ENCODE measurements around the gene ADGRD1. TPM values are rescaled to one million over a fixed set of nuclear protein-coding genes. Genes with fewer than 3 reads are reported as not detected.

The ADGRD1 gene
- polyA plus RNA-seq, 1 of the 3 experiments (the other 2 are of a cell fraction): not detected

DNA sequence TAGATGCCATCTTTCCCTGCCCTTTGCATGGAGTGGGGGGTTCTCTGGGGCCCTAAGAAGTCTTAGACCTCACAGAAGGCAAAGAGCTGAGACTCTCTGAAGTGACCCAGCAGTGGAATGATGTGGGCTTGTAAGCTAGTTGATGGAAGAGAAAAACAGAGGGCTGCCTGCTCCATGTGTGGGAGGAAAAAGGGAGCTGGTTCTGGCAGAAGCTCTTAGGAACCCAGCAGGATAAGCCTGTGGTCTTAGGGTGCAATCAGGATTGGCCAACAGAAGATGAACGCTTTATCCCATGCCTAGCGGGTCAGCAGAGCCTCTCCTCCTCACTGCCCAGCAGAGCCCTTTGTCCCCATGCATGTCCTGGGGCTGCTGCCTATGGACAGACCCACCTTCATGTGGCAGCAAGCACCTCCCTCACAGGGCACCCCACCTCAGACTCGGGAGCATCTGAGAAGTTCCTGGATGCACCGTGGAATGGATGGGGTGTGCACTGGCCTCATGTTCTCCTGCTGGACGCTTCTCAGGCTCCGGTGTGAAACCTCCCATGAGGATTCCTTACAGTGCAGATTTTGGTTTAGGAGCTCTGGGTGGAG, 152.7 kb downstream of the ADGRD1 start (continued):
- TF ChIP-seq, protein P1, sequence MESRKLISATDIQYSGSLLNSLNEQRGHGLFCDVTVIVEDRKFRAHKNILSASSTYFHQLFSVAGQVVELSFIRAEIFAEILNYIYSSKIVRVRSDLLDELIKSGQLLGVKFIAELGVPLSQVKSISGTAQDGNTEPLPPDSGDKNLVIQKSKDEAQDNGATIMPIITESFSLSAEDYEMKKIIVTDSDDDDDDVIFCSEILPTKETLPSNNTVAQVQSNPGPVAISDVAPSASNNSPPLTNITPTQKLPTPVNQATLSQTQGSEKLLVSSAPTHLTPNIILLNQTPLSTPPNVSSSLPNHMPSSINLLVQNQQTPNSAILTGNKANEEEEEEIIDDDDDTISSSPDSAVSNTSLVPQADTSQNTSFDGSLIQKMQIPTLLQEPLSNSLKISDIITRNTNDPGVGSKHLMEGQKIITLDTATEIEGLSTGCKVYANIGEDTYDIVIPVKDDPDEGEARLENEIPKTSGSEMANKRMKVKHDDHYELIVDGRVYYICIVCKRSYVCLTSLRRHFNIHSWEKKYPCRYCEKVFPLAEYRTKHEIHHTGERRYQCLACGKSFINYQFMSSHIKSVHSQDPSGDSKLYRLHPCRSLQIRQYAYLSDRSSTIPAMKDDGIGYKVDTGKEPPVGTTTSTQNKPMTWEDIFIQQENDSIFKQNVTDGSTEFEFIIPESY (IDR thresholded peaks at IDR 0.05; ENCODE audit: borderline replicate concordance, low read depth): no peak

DNA sequence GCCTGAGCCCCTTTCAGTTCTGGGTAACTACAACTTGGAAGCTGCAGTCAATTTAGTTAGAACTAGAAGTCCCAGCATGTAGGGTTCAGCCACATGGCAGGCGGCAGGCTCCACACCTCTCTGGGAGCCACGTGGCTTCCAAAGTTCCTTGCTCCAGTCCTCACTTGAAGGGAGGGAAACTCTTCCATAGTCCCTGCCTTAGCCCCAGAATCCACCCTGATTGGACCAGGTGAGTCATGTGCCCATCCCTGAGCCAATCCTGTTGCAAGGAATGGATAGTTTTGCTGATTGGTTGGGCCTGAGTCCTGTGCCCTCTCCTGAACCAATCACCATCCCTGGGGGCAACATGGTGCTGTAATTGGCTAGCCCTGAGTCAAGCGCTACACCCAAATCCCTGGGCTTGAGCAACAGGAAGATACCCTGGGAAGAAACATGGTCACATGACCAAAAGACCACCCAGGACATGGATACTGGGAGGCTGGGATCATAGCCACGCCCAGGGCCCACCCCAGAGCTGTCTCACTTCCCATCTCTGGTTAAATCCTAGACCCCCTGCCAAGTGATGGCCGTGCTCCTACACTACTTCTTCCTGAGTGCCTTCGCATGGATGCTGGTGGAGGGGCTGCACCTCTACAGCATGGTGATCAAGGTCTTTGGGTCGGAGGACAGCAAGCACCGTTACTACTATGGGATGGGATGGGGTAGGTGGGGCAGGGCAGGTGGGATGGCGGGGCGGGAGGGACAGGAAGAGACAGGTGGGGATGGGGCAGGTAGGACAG, 154.7 kb downstream of the ADGRD1 start:
- H3K4me1 ChIP-seq (ENCODE audit: control insufficient read depth in 1 of 2, insufficient read depth in 2 of 2, low read depth in 1 of 2, low read length in 1 of 2): peaks cover 0 to 15% of the 10 kb centered on the region in 2 experiments; a peak in 1 of 4 replicates
- no peaks in the 10 kb centered on the region for H3K36me3 ChIP-seq (replicated peaks in 1 of 2; ENCODE audit: control insufficient read depth in 1 of 2, insufficient read depth in 2 of 2, low read length in 1 of 2)
- H3K4me3 ChIP-seq (ENCODE audit: low read depth in 2 of 2, low read length in 1 of 2): no peak overlapping the region
- no peaks in the 10 kb centered on the region for H3K9me2 ChIP-seq
- WGBS (ENCODE audit: low lambda C conversion rate): 53% methylated on average over 9 of the region's 10 CpGs
- H2AFZ ChIP-seq (ENCODE audit: low read depth): no peak overlapping the region
- no peaks in the 10 kb centered on the region for H3F3A ChIP-seq (replicated peaks; ENCODE audit: insufficient read depth)
- ChIA-PET POLR2A (no interaction called here), CTCF (interaction anchor here (1.2 kb wide), 1 partner anchor 24 kb away, joined by 3 read pairs; no protein-coding TSS in a partner anchor)
- H3K4me2 ChIP-seq: no peak overlapping the region
- H3K79me2 ChIP-seq (ENCODE audit: insufficient read depth): no peaks in the 10 kb centered on the region
- no peaks in the 10 kb centered on the region for H4K20me1 ChIP-seq (ENCODE audit: insufficient read depth)
- H3K9ac ChIP-seq: no peak overlapping the region
- H3K27ac ChIP-seq (ENCODE audit: low read depth in 2 of 2, low read length in 1 of 2): no peak overlapping the region
- TF ChIP-seq ELF1 (IDR thresholded peaks at IDR 0.05) (no peak), RXRA (IDR thresholded peaks at IDR 0.05; ENCODE audit: borderline replicate concordance, low read depth) (no peak), FOXM1 (IDR thresholded peaks at IDR 0.05; ENCODE audit: low read depth) (no peak), TCF12 (IDR thresholded peaks at IDR 0.05) (no peak), MEF2A (IDR thresholded peaks at IDR 0.05; ENCODE audit: borderline replicate concordance, low read depth) (no peak)
- no peaks in the 10 kb centered on the region for H3K9me3 ChIP-seq
- DNase-seq: no peak
- no peaks in the 10 kb centered on the region for H3K27me3 ChIP-seq (ENCODE audit: insufficient read depth)

DNA sequence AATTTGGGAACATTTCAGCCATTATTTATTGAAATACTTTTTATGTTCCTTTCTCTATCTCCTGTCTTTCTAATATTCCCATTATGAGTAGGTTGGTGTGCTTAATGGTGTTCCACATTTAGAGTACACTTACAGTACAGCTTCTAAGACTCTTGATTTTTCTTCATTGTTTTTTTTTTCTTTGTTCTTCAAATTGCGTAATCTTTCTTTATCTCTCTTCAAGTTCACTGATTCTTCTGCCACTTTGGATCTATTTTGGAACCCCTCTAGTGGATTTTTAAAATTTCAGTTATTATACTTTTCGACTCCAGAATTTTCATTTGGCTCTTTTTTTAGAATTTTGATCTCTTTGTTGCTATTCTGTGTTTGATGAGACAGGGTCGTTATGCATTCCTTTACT, 157.7 kb downstream of the ADGRD1 start:
- H3K36me3 ChIP-seq (replicated peaks in 1 of 2; ENCODE audit: control insufficient read depth in 1 of 2, insufficient read depth in 2 of 2, low read length in 1 of 2): no peaks in the 10 kb centered on the region
- H3K9me2 ChIP-seq: no peaks in the 10 kb centered on the region
- ChIA-PET CTCF (interaction anchor here (3.5 to 11.0 kb wide), 2 partner anchors 21 to 343 kb away, joined by 10 to 135 read pairs; no protein-coding TSS in a partner anchor), POLR2A (no interaction called here)
- no peaks in the 10 kb centered on the region for H4K20me1 ChIP-seq (ENCODE audit: insufficient read depth)
- no peak overlapping the region for H3K4me3 ChIP-seq (ENCODE audit: low read depth in 2 of 2, low read length in 1 of 2)
- H2AFZ ChIP-seq (ENCODE audit: low read depth): no peak overlapping the region
- no peaks in the 10 kb centered on the region for H3K9me3 ChIP-seq
- no peaks in the 10 kb centered on the region for H3K79me2 ChIP-seq (ENCODE audit: insufficient read depth)
- H3F3A ChIP-seq (replicated peaks; ENCODE audit: insufficient read depth): no peaks in the 10 kb centered on the region
- no peak for DNase-seq
- H3K27me3 ChIP-seq (ENCODE audit: insufficient read depth): no peaks in the 10 kb centered on the region
- no peak overlapping the region for H3K4me2 ChIP-seq
- no peak overlapping the region for H3K27ac ChIP-seq (ENCODE audit: low read depth in 2 of 2, low read length in 1 of 2)
- 33% methylated on average over 3 of the region's 3 CpGs for whole genome bisulfite sequencing (ENCODE audit: low lambda C conversion rate)
- peaks cover 0 to 29% of the 10 kb centered on the region in 2 experiments; a peak in 2 of 4 replicates for H3K4me1 ChIP-seq (ENCODE audit: control insufficient read depth in 1 of 2, insufficient read depth in 2 of 2, low read depth in 1 of 2, low read length in 1 of 2)
- no peak overlapping the region for H3K9ac ChIP-seq
- no peak for TF ChIP-seq MEF2A (IDR thresholded peaks at IDR 0.05; ENCODE audit: borderline replicate concordance, low read depth)
- TF ChIP-seq JUND (IDR thresholded peaks at IDR 0.05): no peak
- no peak for TF ChIP-seq SIN3A (IDR thresholded peaks at IDR 0.05; ENCODE audit: borderline replicate concordance, low read depth, low read length)
- no peak for TF ChIP-seq TCF12 (IDR thresholded peaks at IDR 0.05)
- no peak for TF ChIP-seq CTCF (IDR thresholded peaks at IDR 0.05)
- no peak for TF ChIP-seq ELF1 (IDR thresholded peaks at IDR 0.05)
- TF ChIP-seq MXI1 (IDR thresholded peaks at IDR 0.05; ENCODE audit: low read depth, low read length): no peak
- TF ChIP-seq USF2 (IDR thresholded peaks at IDR 0.05; ENCODE audit: borderline replicate concordance, low read depth, low read length): no peak
- TF ChIP-seq GATA2 (CRISPR knock-in tag; IDR thresholded peaks at IDR 0.05): no peak
- no peak for TF ChIP-seq NRF1 (IDR thresholded peaks at IDR 0.05; ENCODE audit: low read depth, low read length)
- no peak for TF ChIP-seq REST (IDR thresholded peaks at IDR 0.05; ENCODE audit: low read depth, low read length)
- no peak for TF ChIP-seq SMC3 (IDR thresholded peaks at IDR 0.05; ENCODE audit: low read depth, low read length)
- TF ChIP-seq FOXM1 (IDR thresholded peaks at IDR 0.05; ENCODE audit: low read depth): no peak

Data from SK-N-SH (cell line).